ENCODE measurements around the gene UROS. TPM values are rescaled to one million over a fixed set of nuclear protein-coding genes. Genes with fewer than 3 reads are reported as not detected.

The UROS gene
- total RNA-seq, 2 experiments from 2014 or later = 43.8 to 57.9 TPM

DNA sequence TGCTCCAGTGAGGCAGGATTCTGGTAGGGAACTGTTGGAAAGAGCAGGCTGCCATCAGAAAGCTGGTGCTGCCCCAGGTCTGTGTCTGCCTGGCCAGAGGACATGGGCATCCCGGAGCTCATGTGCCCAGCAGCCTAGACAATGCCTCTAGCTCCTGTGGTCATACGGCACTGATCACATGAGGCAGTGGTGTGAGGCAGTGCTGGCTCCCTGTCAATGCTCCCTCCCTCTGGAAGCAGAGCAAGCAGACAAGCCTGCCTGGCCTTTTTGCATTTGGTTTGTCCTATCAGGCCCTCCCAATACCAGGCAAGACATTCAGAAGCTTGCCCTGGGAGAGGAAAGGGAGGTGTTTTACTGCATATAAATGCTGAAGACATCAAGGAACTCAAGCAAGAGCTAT is 27.9 kb downstream of the UROS start:
- Mint-ChIP-seq H3K4me1 (no peaks in the 10 kb centered on the region), H3K36me3 (peaks cover 8% of the 10 kb centered on the region), H3K4me3 (no peak overlapping the region), H3K9me3 (ENCODE audit: low read depth) (no peaks in the 10 kb centered on the region), H3K27me3 (no peaks in the 10 kb centered on the region), H3K27ac (no peak overlapping the region)
- DNase-seq (no peak), ATAC-seq (no peak)
- CTCF ChIA-PET = interaction anchor here (0.8 to 1.0 kb wide), 2 partner anchors 9 to 13 kb away, joined by 3 read pairs; no protein-coding TSS in a partner anchor

DNA sequence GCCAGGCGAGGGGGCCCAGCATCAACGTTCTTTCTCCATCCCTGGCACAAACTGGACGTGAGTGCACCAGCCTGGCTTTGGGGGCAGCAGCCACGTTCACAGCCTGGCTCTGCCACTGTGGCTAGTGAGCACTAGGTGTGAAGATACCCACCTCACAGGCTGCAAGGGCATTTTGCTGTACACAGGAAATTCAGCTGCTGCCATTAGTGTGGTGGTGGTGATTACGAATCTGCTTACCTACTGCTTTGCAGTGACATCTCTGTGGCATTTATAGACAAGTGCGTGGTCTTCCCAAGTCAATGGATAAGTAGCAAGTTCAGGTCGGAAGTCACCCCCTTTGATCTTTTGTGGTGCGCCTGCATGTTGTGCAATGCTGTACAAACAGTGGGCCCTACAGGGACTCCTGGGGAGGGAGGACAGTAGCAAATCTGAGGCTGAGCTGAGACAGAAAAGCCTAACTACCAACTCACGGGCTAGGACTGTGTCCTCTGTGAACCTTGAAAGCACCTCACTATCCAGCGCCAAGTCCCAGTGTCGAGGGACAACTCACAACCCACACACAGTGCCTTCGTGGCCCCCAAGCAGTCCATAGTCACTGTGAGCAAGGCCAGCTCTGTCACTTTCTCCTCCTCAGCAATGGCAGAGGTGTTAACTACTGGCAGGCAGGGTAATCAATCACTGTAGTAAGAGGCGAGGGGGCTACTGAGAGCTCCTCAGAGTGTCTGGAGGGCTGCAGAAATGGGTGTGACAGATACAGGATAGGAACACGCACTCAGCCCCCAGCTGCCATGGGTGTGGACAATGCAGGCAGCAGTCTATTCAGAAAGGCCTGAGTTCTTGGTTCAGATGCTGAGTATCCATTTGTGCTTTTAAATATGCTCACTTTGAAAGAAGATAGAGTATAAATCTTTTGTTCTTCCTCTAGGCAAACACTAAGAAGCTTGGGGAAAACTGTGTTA is 30.4 kb downstream of the UROS start:
- Mint-ChIP-seq H3K9me3 (ENCODE audit: low read depth) (no peaks in the 10 kb centered on the region), H3K27ac (no peak overlapping the region), H3K27me3 (no peaks in the 10 kb centered on the region), H3K4me1 (peaks cover 13% of the 10 kb centered on the region), H3K36me3 (peaks cover 8% of the 10 kb centered on the region), H3K4me3 (no peak overlapping the region)
- DNase-seq (no peak), ATAC-seq (no peak)
- CTCF ChIA-PET = interaction anchor here (1.0 kb wide), 1 partner anchor 16 kb away, joined by 3 read pairs; no protein-coding TSS in a partner anchor

- ATAC-seq (peak; percentile 72), DNase-seq (peak; percentile 45)
- CTCF ChIA-PET = no interaction called here
- Mint-ChIP-seq H3K4me1 (peaks cover 14% of the 10 kb centered on the region), H3K4me3 (no peak overlapping the region), H3K36me3 (peaks cover 7% of the 10 kb centered on the region), H3K27me3 (no peaks in the 10 kb centered on the region), H3K27ac (peak overlapping the region; percentile 52), H3K9me3 (ENCODE audit: low read depth) (no peaks in the 10 kb centered on the region)
Measured at GRCh38 chr10:125788156-125789034, 34.7 kb downstream of the UROS start.

GRCh38 chr10:125785791-125786190 is 37.3 kb downstream of the UROS start:
- Mint-ChIP-seq H3K4me3 (no peak overlapping the region), H3K9me3 (ENCODE audit: low read depth) (no peaks in the 10 kb centered on the region), H3K27me3 (no peaks in the 10 kb centered on the region), H3K4me1 (peaks cover 14% of the 10 kb centered on the region), H3K27ac (no peak overlapping the region), H3K36me3 (no peaks in the 10 kb centered on the region)
- no peak for DNase-seq
- CTCF ChIA-PET = no interaction called here
- ATAC-seq = no peak

DNA sequence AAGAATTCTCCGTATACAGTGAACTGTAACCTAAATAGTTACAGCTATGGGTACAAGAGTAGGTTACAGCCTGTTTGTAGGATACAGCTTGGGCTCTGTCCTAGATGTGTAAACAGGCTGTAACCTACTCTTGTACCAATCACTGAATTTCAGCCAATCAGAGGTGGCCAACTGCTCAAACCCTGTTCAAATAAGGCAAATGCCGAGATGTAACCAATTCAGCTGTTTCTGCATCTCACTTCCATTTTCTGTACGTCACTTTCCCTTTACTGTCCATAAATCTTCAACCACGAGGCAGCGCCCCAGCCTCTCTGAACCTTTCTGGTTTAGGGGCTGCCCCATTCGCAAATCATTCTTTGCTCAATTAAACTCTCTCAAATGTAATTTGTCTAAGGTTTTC is 39.1 kb downstream of the UROS start:
- no peak overlapping the region for H3K27ac Mint-ChIP-seq
- H3K4me3 Mint-ChIP-seq = no peak overlapping the region
- ATAC-seq = no peak
- CTCF ChIA-PET = no interaction called here
- H3K36me3 Mint-ChIP-seq = no peaks in the 10 kb centered on the region
- no peaks in the 10 kb centered on the region for H3K27me3 Mint-ChIP-seq
- H3K9me3 Mint-ChIP-seq (ENCODE audit: low read depth) = no peaks in the 10 kb centered on the region
- DNase-seq = no peak
- H3K4me1 Mint-ChIP-seq = peaks cover 14% of the 10 kb centered on the region

GRCh38 chr10:125783408-125783807 is 39.6 kb downstream of the UROS start:
- CTCF ChIA-PET = no interaction called here
- Mint-ChIP-seq H3K27ac (no peak overlapping the region), H3K4me1 (peaks cover 9% of the 10 kb centered on the region), H3K9me3 (ENCODE audit: low read depth) (no peaks in the 10 kb centered on the region), H3K4me3 (no peak overlapping the region), H3K36me3 (no peaks in the 10 kb centered on the region), H3K27me3 (no peaks in the 10 kb centered on the region)
- DNase-seq (no peak), ATAC-seq (no peak)

GRCh38 chr10:125782616-125783015 is 40.4 kb downstream of the UROS start:
- Mint-ChIP-seq H3K9me3 (ENCODE audit: low read depth) (no peaks in the 10 kb centered on the region), H3K4me3 (no peak overlapping the region), H3K27ac (no peak overlapping the region), H3K27me3 (no peaks in the 10 kb centered on the region), H3K4me1 (peaks cover 1% of the 10 kb centered on the region), H3K36me3 (no peaks in the 10 kb centered on the region)
- ATAC-seq (no peak), DNase-seq (no peak)
- CTCF ChIA-PET = no interaction called here

- ATAC-seq = no peak
- no peaks in the 10 kb centered on the region for H3K36me3 Mint-ChIP-seq
- no peaks in the 10 kb centered on the region for H3K27me3 Mint-ChIP-seq
- no peak for DNase-seq
- no peak overlapping the region for H3K27ac Mint-ChIP-seq
- no peaks in the 10 kb centered on the region for H3K9me3 Mint-ChIP-seq (ENCODE audit: low read depth)
- CTCF ChIA-PET = no interaction called here
- H3K4me3 Mint-ChIP-seq = no peak overlapping the region
- no peaks in the 10 kb centered on the region for H3K4me1 Mint-ChIP-seq
Measured at GRCh38 chr10:125782054-125782453, 41.0 kb downstream of the UROS start.

GRCh38 chr10:125781374-125781773 is 41.7 kb downstream of the UROS start:
- Mint-ChIP-seq H3K27me3 (no peaks in the 10 kb centered on the region), H3K9me3 (ENCODE audit: low read depth) (no peaks in the 10 kb centered on the region), H3K4me3 (no peak overlapping the region), H3K27ac (no peak overlapping the region), H3K36me3 (no peaks in the 10 kb centered on the region), H3K4me1 (no peaks in the 10 kb centered on the region)
- CTCF ChIA-PET = no interaction called here
- no peak for ATAC-seq
- DNase-seq = no peak

DNA sequence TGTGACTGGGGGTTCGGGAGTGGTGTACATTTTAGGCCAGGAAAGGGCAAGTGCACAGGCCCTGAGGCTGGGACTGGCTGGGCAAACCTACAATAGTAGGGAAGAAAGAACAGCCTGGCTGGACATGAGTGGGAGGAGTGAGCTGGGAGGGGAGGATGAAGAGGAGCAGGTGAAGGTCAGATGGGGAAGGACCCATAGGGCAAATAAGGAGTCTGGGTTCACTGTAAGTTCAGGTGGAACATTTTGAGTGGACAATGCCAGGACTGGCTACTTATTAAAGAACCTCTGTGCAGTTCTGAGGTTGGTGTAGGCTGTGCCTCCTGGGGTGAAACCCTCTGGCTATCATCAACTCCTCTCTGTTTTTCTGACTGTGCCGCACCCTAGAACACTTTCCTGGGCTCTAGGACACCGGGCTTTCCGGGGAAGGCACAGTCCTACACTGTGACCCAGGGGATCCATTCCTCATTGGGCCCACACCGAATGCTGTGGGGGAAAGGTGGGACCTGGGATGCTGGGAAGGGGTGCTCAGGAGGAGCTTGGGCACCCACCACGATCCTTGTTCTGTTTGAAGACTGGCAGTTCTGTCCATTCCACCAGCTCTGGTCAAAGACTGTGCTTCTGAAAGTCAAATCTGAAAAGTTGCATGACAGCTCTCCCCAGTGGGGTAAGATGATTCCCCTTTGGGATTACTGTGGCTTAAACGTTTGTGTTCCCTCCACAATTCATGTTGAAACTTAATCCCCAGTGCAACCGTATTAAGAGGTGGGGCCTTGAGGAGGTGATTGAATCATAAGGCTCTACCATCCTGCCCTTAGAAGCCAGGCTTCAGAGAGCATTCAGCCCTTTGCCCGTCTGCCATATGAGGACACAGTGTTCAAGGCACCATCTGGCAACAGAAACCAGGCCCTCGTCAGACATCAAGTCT is 43.4 kb downstream of the UROS start:
- ATAC-seq (no peak), DNase-seq (no peak)
- Mint-ChIP-seq H3K9me3 (ENCODE audit: low read depth) (no peaks in the 10 kb centered on the region), H3K27me3 (no peaks in the 10 kb centered on the region), H3K4me3 (no peak overlapping the region), H3K36me3 (no peaks in the 10 kb centered on the region), H3K27ac (no peak overlapping the region), H3K4me1 (no peaks in the 10 kb centered on the region)
- CTCF ChIA-PET = no interaction called here

- DNase-seq (no peak), ATAC-seq (no peak)
- Mint-ChIP-seq H3K9me3 (ENCODE audit: low read depth) (no peaks in the 10 kb centered on the region), H3K4me3 (no peak overlapping the region), H3K4me1 (no peaks in the 10 kb centered on the region), H3K27ac (no peak overlapping the region), H3K27me3 (no peaks in the 10 kb centered on the region), H3K36me3 (no peaks in the 10 kb centered on the region)
- CTCF ChIA-PET = no interaction called here
Measured at GRCh38 chr10:125778556-125778955, 44.5 kb downstream of the UROS start.

GRCh38 chr10:125777806-125778205 is 45.3 kb downstream of the UROS start:
- H3K4me1 Mint-ChIP-seq = no peaks in the 10 kb centered on the region
- no peak overlapping the region for H3K27ac Mint-ChIP-seq
- no peaks in the 10 kb centered on the region for H3K9me3 Mint-ChIP-seq (ENCODE audit: low read depth)
- no peaks in the 10 kb centered on the region for H3K27me3 Mint-ChIP-seq
- DNase-seq (no peak), ATAC-seq (no peak)
- no peaks in the 10 kb centered on the region for H3K36me3 Mint-ChIP-seq
- no peak overlapping the region for H3K4me3 Mint-ChIP-seq
- CTCF ChIA-PET = no interaction called here

- ATAC-seq = no peak
- Mint-ChIP-seq H3K27me3 (no peaks in the 10 kb centered on the region), H3K4me3 (no peak within 1 kb of the TSS), H3K4me1 (no peaks in the 10 kb centered on the region), H3K36me3 (no peaks in the 10 kb centered on the region), H3K27ac (no peak within 1 kb of the TSS), H3K9me3 (ENCODE audit: low read depth) (no peaks in the 10 kb centered on the region)
- DNase-seq = no peak
- CTCF ChIA-PET = no interaction called here
Measured at GRCh38 chr10:125775491-125776106, 47.5 kb downstream of the UROS start, which contains the start of gene MMP21. Gene MMP21, minus strand, starts transcription at chr10:125775821. Its CDS starts 0 bp downstream, at chr10:125775821.

All from activated CD8-positive, alpha-beta memory T cell treated with anti-CD3 and anti-CD28 coated beads, Interleukin-2, amount 10 ng/mL, durations not matched to agents 7 days and 5 days (primary cell).